HepG2 (cell line): ENCODE data around the gene TMEM266. TPM values are rescaled to one million over a fixed set of nuclear protein-coding genes. Genes with fewer than 3 reads are reported as not detected.

ENCODE experiments used
- ERF ChIP-seq: IDR thresholded peaks from 2 replicates; pipeline ENCODE4 v1.6.1; 2018; ENCODE audit warnings: missing biosample characterization, missing genetic modification reagents
- FOXA1 ChIP-seq, 2 experiments: fragments of 450-650 bp in 1 of 2; sonication (generic) in 1 of 2; formaldehyde crosslinking in 1 of 2; IDR thresholded peaks; 2 replicates each; pipeline versions ENCODE4 v1.4.0 to v1.6.1; 2016 to 2020; ENCODE audit warnings: missing genetic modification reagents in 1 of 2
- GMEB2 ChIP-seq: IDR thresholded peaks from 2 replicates; pipeline ENCODE4 v1.6.1; 2016; ENCODE audit warnings: missing biosample characterization, missing genetic modification reagents, low read depth
- HNF4G ChIP-seq, 2 experiments: sonication (generic) in 1 of 2; formaldehyde crosslinking in 1 of 2; IDR thresholded peaks; 2 replicates each; pipeline versions ENCODE4 v1.4.0 to v1.6.1; 2011 to 2020; ENCODE audit warnings: borderline replicate concordance in 2 of 2, low read depth in 2 of 2, mild to moderate bottlenecking in 2 of 2, low read length in 1 of 2, missing genetic modification reagents in 1 of 2, moderate library complexity in 1 of 2
- PRPF4 ChIP-seq: fragments of 200-400 bp; formaldehyde crosslinking; IDR thresholded peaks from 2 replicates; pipeline ENCODE4 v1.6.1; 2016; ENCODE audit warnings: low read length, low read depth; ENCODE audit not compliant: poor library complexity, severe bottlenecking
- REST ChIP-seq, 2 experiments: IDR thresholded peaks; 2 replicates each; pipeline ENCODE4 v1.6.1; 2011 to 2012; ENCODE audit warnings: low read length in 2 of 2, borderline replicate concordance in 1 of 2, low read depth in 1 of 2, mild to moderate bottlenecking in 1 of 2, moderate library complexity in 1 of 2
- U2AF2 ChIP-seq: fragments of 200-400 bp; formaldehyde crosslinking; IDR thresholded peaks from 2 replicates; pipeline ENCODE4 v1.6.1; 2017; ENCODE audit warnings: low read depth, mild to moderate bottlenecking, low read length
- ZNF501 ChIP-seq: sonication (generic); formaldehyde crosslinking; IDR thresholded peaks from 2 replicates; pipeline ENCODE4 v1.5.1; 2020; ENCODE audit warnings: mild to moderate bottlenecking, moderate library complexity, missing genetic modification reagents
- ZNF720 ChIP-seq: sonication (generic); formaldehyde crosslinking; IDR thresholded peaks from 2 replicates; pipeline ENCODE4 v1.4.0; 2020; ENCODE audit warnings: missing genetic modification reagents
- polyA plus RNA-seq, 8 experiments: library from polyadenylated mRNA; depleted of rRNA in 3 of 8; stranded (reverse) in 7 of 8; unstranded in 1 of 8; fragments of >200 nt; fragmentation: Illumina TruSeq in 4 of 8; extraction: Trizol in 4 of 8; gene quantifications; 2 replicates each; pipeline versions ENCODE4 v1.2.1 to v1.2.3, GENCODE V29; 2011 to 2016; ENCODE audit warnings: low read depth in 4 of 8, missing spikeins in 1 of 8, mixed read lengths in 1 of 8; ENCODE audit not compliant: insufficient read depth in 1 of 8
- total RNA-seq, 5 experiments: library from RNA; depleted of rRNA; stranded (reverse); fragments of >200 nt; fragmentation: Illumina TruSeq; extraction: Trizol; gene quantifications; 2 replicates each; pipeline ENCODE4 v1.2.3, GENCODE V29; 2016; ENCODE audit warnings: low read depth in 1 of 5

TMEM266 gene
- total and polyA plus RNA-seq, 2 of the 13 experiments (the other 11 are each of a cell fraction or from before 2014, with no cell fraction given) = 0.04 TPM; not detected in 1

- peak; percentile 16; the same call in 1 of the 2 replicates for TF ChIP-seq ZNF501 (CRISPR knock-in tag)
- TF ChIP-seq GMEB2 (CRISPR knock-in tag) = no peak
- TF ChIP-seq U2AF2 = no peak
- peak; percentile 60; the same call in 1 of the 2 replicates for TF ChIP-seq ERF (CRISPR knock-in tag)
- 0 out of 4 replicates have a peak, but pooled peaks of 1 of the 2 experiments have one; percentile 7 for TF ChIP-seq REST (IDR thresholded peaks at IDR 0.05; ENCODE audit: borderline replicate concordance in 1 of 2, low read depth in 1 of 2, low read length in 2 of 2)
- TF ChIP-seq PRPF4 = no peak
- no peak for TF ChIP-seq FOXA1 (IDR thresholded peaks at IDR 0.05)
- TF ChIP-seq FOXA1 (CRISPR knock-in tag; IDR thresholded peaks at IDR 0.05) = peak; percentile 93
- no peak for TF ChIP-seq ZNF720 (CRISPR knock-in tag)
- TF ChIP-seq HNF4G (IDR thresholded peaks at IDR 0.05; ENCODE audit: borderline replicate concordance, low read depth, low read length) = peak; percentile 91
- peak; percentile 93 for TF ChIP-seq HNF4G (CRISPR knock-in tag; IDR thresholded peaks at IDR 0.05; ENCODE audit: borderline replicate concordance, low read depth)
Observed at GRCh38 chr15:76098685-76099084, 38.9 kb downstream of the TMEM266 start (continued).
